Dendritic cell treated with granulocyte-macrophage colony-stimulating factor and Interleukin-4, amounts not matched to agents 40 ng/mL and 50 ng/mL, for 4 days (primary cell): ENCODE measurements around the gene OSGEPL1.

Experiments
- H3K27ac Mint-ChIP-seq: one replicate; pipeline ENCODE4 v1.8.0; 2022; ENCODE audit warnings: mild to moderate bottlenecking, mixed read lengths
- H3K27me3 Mint-ChIP-seq: one replicate; pipeline ENCODE4 v1.8.0; 2022; ENCODE audit warnings: mild to moderate bottlenecking, mixed read lengths
- H3K36me3 Mint-ChIP-seq: one replicate; pipeline ENCODE4 v1.8.0; 2022; ENCODE audit warnings: low read depth, mixed read lengths
- H3K4me1 Mint-ChIP-seq: one replicate; pipeline ENCODE4 v1.8.0; 2022; ENCODE audit warnings: low read depth, mixed read lengths
- H3K4me3 Mint-ChIP-seq: one replicate; pipeline ENCODE4 v1.8.0; 2022; ENCODE audit warnings: mild to moderate bottlenecking, moderate library complexity, mixed read lengths
- H3K9me3 Mint-ChIP-seq: one replicate; pipeline ENCODE4 v1.8.0; 2022; ENCODE audit warnings: mixed read lengths
- intact Hi-C: fragments of 100-400 bp; cut with micrococcal nuclease; formaldehyde crosslinking; loops from one replicate; pipeline ENCODE4 v1.15.0; 2022

OSGEPL1 gene

DNA sequence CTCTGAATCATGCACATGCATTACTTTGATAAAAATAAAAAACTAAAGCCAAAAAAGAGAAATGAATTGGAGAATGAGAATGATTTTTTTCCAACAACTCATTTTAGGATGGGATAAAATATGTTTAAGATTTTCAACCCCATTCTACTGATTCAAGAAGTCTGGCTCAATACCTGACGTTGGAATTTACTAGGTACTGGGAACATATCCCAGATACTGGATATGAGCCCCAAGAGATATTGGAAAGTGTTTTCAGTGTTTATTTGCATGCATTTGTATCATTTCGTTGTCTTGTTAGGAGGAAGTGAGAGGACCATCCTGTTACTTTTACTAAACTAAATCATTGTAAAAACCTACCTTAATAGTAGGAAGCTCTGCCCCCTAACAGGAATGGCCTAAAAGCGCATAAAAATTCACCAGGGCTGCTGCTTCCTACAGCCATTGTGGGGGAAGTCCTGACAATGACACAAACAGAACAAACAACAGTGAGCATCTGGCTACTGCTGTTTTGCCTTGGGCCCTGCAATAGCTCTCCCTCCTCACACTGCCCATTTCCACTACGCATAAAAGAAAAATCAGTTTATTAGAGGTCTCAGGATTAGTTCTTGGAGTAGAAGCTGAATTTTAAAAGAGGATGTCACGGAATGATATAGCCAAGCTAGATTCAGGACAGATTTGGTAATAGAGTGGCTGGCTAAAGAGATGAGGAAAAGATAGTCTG lies 52.9 kb downstream of the OSGEPL1 start:
- intact Hi-C loops: no loop called here
- H3K27ac Mint-ChIP-seq: no peak overlapping the region
- H3K4me1 Mint-ChIP-seq: no peaks in the 10 kb centered on the region
- H3K4me3 Mint-ChIP-seq: no peak overlapping the region
- H3K9me3 Mint-ChIP-seq: peaks cover 14% of the 10 kb centered on the region
- H3K36me3 Mint-ChIP-seq: peaks cover 18% of the 10 kb centered on the region
- H3K27me3 Mint-ChIP-seq: no peaks in the 10 kb centered on the region

DNA sequence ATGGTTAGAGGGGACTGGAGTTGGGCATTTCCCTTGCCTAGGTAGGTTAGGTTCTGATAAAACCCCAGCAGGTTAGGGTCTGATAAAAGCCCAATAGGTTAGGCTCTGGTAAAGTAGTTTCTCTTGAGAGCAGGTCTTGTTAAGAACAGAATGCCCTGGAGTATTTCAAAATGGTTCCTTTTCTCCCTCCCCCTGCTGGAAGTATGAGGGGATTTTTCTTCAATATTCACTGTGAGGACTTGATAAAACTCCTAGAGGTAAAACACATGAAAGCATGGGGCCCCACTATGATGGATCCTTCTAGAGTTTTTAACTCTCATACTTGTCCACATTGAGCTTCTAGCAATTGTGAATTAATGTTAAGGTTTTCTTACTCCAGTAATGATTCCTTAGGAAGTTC lies 60.5 kb downstream of the OSGEPL1 start:
- Mint-ChIP-seq H3K27me3 (no peaks in the 10 kb centered on the region), H3K4me1 (no peaks in the 10 kb centered on the region), H3K4me3 (no peak overlapping the region), H3K27ac (no peak overlapping the region), H3K36me3 (no peaks in the 10 kb centered on the region), H3K9me3 (no peaks in the 10 kb centered on the region)
- intact Hi-C loops: no loop called here

DNA sequence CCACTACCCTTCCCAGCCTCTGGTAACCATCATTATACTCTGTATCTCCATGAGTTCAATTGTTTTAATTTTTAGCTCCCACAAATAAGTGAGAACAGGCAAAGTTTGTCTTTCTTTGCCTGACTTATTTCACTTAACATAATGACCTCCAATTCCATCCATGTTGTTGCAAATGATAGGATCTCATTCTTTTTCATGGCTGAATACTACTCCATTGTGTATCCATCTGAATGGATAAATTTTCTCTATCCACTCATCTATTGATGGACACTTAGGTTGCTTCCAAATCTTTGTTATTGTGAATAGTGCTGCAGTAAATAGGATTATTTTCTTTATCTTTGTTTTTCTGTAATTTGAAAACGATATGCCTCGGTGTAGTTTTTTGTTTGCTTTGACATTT lies 61.9 kb downstream of the OSGEPL1 start:
- Mint-ChIP-seq H3K27me3 (no peaks in the 10 kb centered on the region), H3K36me3 (no peaks in the 10 kb centered on the region), H3K9me3 (no peaks in the 10 kb centered on the region), H3K4me1 (no peaks in the 10 kb centered on the region), H3K4me3 (no peak overlapping the region), H3K27ac (no peak overlapping the region)
- intact Hi-C loops: no loop called here

DNA sequence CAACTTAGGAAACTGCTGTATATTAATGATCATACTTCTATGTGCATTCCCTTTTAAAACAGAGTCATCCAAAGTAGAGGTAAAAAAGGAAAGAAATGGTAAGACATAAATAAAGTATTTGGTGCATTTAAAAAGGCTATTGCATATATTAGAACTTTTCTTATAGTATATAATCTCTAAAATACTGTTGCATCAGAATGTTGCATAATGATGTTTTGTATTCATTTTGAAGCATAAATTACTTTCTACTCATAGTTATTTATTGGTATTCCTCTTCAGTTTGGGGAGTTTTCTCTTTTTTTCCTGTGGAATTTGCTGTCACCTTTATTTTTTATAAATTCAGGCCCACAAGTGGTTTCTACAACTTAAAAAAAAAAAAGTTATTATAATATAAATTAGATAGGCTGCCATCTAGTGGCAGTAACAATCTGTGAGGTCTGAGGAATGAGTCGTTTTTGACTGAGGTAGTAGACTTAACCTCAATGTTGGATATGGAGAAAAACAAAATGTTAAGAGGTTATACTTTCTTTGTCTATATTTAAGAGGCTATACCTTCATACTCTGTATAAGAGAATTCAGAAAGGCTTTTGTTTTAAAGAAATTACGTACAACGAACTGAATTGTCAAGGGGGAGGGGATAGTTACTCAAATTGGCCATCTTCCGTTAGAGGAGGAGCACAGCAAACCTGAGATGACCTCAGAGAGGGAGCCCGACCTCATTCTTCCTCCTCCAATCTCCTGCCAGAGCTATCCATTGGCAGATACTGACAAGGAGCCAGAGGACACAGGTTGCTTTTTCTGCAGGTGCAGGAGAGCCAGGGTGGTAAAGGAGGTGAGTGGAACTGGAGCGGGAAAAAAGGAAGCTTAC lies 64.3 kb downstream of the OSGEPL1 start:
- intact Hi-C loops: loop anchor here (1.0 kb wide), 2 partner anchors 24 to 37 kb away; partner anchors contain the start of genes ANKAR and ASNSD1
- no peak overlapping the region for H3K4me3 Mint-ChIP-seq
- no peaks in the 10 kb centered on the region for H3K9me3 Mint-ChIP-seq
- H3K36me3 Mint-ChIP-seq: no peaks in the 10 kb centered on the region
- no peaks in the 10 kb centered on the region for H3K4me1 Mint-ChIP-seq
- no peak overlapping the region for H3K27ac Mint-ChIP-seq
- H3K27me3 Mint-ChIP-seq: no peaks in the 10 kb centered on the region
